ENCODE measurements around the gene SCMH1.

Gene SCMH1

DNA sequence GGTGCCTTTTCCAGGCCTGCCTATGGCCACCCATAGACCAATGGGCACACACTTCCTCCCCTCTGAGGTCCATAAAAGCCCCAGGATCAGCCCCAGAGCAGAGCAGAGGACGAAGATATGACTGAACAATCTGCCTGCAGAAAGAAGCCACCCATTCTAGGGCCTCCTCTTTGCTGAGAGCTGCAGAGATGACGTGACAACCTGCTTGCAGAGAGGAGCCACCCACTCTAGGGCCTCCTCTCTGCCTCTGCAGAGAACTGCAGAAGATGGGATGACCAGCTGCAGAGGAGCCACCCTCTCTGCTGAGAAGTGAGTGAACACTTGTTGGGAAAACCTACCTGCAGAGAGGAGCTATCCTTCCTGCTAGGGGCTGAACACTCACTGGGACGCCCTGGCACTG lies 79.7 kb downstream of the SCMH1 start:
- TF ChIP-seq CTCF (IDR thresholded peaks at IDR 0.05; ENCODE audit: low read depth, low read length): no peak
- no peak for DNase-seq (ENCODE audit: extremely low read depth, low read depth)

DNA sequence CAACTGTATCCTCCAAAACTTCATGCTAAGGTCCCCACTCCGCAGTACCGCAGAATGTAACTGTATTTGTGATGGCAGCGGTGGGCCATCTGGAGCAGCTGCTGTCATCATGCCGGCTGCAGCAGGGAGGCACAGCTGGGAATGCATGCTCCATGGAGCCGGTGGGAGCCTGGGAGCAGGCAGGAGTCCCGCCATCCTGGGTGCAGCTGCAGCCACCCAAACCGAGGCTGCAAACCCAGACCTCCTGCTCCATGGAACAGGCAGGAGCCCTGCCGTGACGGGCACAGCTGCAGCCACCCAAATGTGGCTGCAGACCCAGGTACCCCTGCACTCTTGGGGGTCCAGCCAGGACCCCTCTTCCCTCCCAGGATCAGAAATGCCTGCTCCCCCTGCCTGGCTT lies 80.3 kb downstream of the SCMH1 start:
- DNase-seq (ENCODE audit: extremely low read depth, low read depth): no peak
- no peak for TF ChIP-seq CTCF (IDR thresholded peaks at IDR 0.05; ENCODE audit: low read depth, low read length)

GRCh38 chr1:41160498-41161110 lies 81.5 kb downstream of the SCMH1 start:
- no peak for TF ChIP-seq CTCF (IDR thresholded peaks at IDR 0.05; ENCODE audit: low read depth, low read length)
- no peak for DNase-seq (ENCODE audit: extremely low read depth, low read depth)

- no peak for TF ChIP-seq CTCF (IDR thresholded peaks at IDR 0.05; ENCODE audit: low read depth, low read length)
- DNase-seq (ENCODE audit: extremely low read depth, low read depth): no peak
Measured at GRCh38 chr1:41158966-41159365, 83.1 kb downstream of the SCMH1 start.

GRCh38 chr1:41158147-41158875 lies 83.8 kb downstream of the SCMH1 start:
- DNase-seq (ENCODE audit: extremely low read depth, low read depth): no peak
- TF ChIP-seq CTCF (IDR thresholded peaks at IDR 0.05; ENCODE audit: low read depth, low read length): no peak

DNA sequence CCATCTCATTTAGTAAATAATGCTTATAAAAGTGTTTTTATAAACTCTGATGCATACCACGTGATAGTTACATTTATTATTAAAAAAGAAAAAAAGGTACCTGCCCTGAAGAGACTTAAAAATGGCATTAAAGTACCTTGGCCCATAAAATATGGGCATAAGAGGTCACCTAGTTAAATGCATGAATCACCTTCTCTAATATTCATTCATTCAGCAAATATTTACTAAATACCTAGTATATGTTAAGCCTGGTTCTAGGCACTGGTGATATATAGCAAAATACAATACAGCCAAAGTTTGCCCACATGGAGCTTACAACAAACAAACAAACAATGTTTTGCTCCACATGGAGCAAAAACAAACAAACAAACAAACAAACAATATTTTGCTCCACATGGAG lies 87.0 kb downstream of the SCMH1 start:
- no peak for DNase-seq (ENCODE audit: extremely low read depth, low read depth)
- TF ChIP-seq CTCF (IDR thresholded peaks at IDR 0.05; ENCODE audit: low read depth, low read length): no peak

DNA sequence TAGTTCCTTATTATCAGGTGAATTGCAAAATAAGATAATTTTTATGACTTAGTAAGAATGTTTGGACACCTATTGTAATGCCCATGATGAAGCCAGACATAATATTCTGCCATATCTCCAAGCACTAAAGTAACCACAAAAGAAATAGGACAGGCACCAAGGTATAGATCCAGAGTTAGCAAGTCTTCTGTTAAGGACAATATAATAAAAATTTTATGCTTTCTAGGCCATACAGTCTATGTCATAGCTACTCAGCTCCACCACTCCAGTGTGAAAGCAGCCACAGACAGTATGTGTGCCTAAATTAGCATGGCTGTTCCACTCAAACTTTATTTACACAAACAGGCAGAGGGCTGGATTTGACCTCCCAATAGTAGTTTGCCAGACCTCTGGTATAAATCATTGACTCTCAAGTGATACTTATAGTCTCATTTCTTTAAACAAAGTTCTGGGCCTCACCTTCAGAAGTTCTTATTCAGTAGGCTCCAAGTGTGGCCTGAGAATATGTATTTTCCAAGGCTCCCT lies 88.3 kb downstream of the SCMH1 start:
- no peak for TF ChIP-seq CTCF (IDR thresholded peaks at IDR 0.05; ENCODE audit: low read depth, low read length)
- no peak for DNase-seq (ENCODE audit: extremely low read depth, low read depth)

All from AG09319 (cell line).